K562 (cell line): Measurements from ENCODE around the gene PCDH8. TPM values are rescaled to one million over a fixed set of nuclear protein-coding genes. Genes with fewer than 3 reads are reported as not detected.

ENCODE experiments used
- ATAC-seq: fragments of 200-7000 bp; cut with Tn5 transposase; 3 replicates; pipeline ENCODE4 v1.9.1; 2020; ENCODE audit warnings: moderate library complexity
- BruUV-seq: library from RNA; stranded (reverse); fragments of 400-500 nt; replicated peaks from 2 replicates; lab custom pipeline; 2021; lab: Mats Ljungman, UMichigan
- CTCF ChIA-PET: fragments of 300-600 bp; formaldehyde crosslinking; extraction: SDS; loops from one replicate; lab custom pipeline; 2021; ENCODE audit warnings: low intra/inter-chr PET ratio; lab: Yijun Ruan, JAX
- POLR2A ChIA-PET: fragments of 300-600, 350-650 bp; sonication (Branson Sonifier 250); formaldehyde crosslinking; extraction: SDS; loops from one replicate; lab custom pipeline; 2021; ENCODE audit warnings: antibody characterized with exemption, inconsistent platforms; lab: Yijun Ruan, JAX
- DNase-seq, 4 experiments: peaks; one replicate each; pipeline versions ENCODE4 v3.0.0 to v3.0.0-alpha.2; 2011 to 2018; ENCODE audit warnings: low spot score in 3 of 4, mixed read lengths in 3 of 4; ENCODE audit errors: extremely low read depth in 1 of 4
- FAIRE-seq: peaks from 2 replicates; lab custom pipeline; 2011; peaks lifted over from hg19 to GRCh38; lab: Jason Lieb, UNC
- H2AFZ ChIP-seq: 2 replicates; pipeline ENCODE4 v1.6.0; 2011; ENCODE audit warnings: low read depth, low read length, control low read depth, inconsistent platforms
- H3K27ac ChIP-seq: fragments of 200-600 bp; 3 replicates; pipeline ENCODE4 v1.8.0; 2011; ENCODE audit warnings: low read depth, mild to moderate bottlenecking, control low read depth, inconsistent platforms, low read length, moderate library complexity, mixed read lengths; ENCODE audit errors: extremely low read depth
- H3K27me3 ChIP-seq, 2 experiments: fragments of 300-600 bp in 1 of 2; 2 replicates in 1 of 2; 3 replicates in 1 of 2; pipeline versions ENCODE4 v1.6.0 to v1.8.0; 2011; ENCODE audit warnings: inconsistent platforms in 2 of 2, low read length in 2 of 2, mild to moderate bottlenecking in 1 of 2, mixed read lengths in 1 of 2, moderate library complexity in 1 of 2; ENCODE audit not compliant: control insufficient read depth in 2 of 2, insufficient read depth in 2 of 2
- H3K36me3 ChIP-seq: fragments of 300-600 bp; 3 replicates; pipeline ENCODE4 v1.8.0; 2011; ENCODE audit warnings: mild to moderate bottlenecking, low read length, inconsistent platforms; ENCODE audit not compliant: control insufficient read depth, insufficient read depth
- H3K4me1 ChIP-seq, 2 experiments: fragments of 200-600 bp in 1 of 2; replicated peaks in 1 of 2; 2 replicates in 1 of 2; 3 replicates in 1 of 2; pipeline versions ENCODE4 v1.5.1 to v1.8.0; 2011; ENCODE audit warnings: inconsistent platforms in 2 of 2, low read length in 2 of 2, mild to moderate bottlenecking in 1 of 2, mixed read lengths in 1 of 2, moderate library complexity in 1 of 2; ENCODE audit not compliant: control insufficient read depth in 2 of 2, insufficient read depth in 2 of 2
- H3K4me2 ChIP-seq: 2 replicates; pipeline ENCODE4 v1.6.1; 2011; ENCODE audit warnings: low read length, control low read depth, inconsistent platforms, mixed read lengths; ENCODE audit not compliant: insufficient read depth
- H3K4me3 ChIP-seq: fragments of 200-600 bp; sonication (generic), shearing (Covaris generic); 2 replicates; pipeline ENCODE4 v1.5.1; 2016; ENCODE audit warnings: control low read depth, inconsistent platforms
- H3K79me2 ChIP-seq: fragments of 200-600 bp; 3 replicates; pipeline ENCODE4 v1.8.0; 2011; ENCODE audit warnings: low read length, inconsistent platforms; ENCODE audit not compliant: control insufficient read depth, insufficient read depth
- H3K9ac ChIP-seq, 2 experiments: 2 replicates each; pipeline versions ENCODE4 v1.6.0 to v1.6.1; 2011; ENCODE audit warnings: low read depth in 2 of 2, low read length in 2 of 2, control low read depth in 1 of 2, inconsistent platforms in 1 of 2, mild to moderate bottlenecking in 1 of 2, mixed read lengths in 1 of 2; ENCODE audit not compliant: insufficient read depth in 1 of 2
- H3K9me1 ChIP-seq: one replicate; pipeline ENCODE4 v1.6.0; 2011; ENCODE audit warnings: inconsistent platforms, mild to moderate bottlenecking, low read length, moderate library complexity; ENCODE audit not compliant: control insufficient read depth, insufficient read depth
- H3K9me3 ChIP-seq: replicated peaks from 2 replicates; pipeline ENCODE4 v1.5.1; 2011; ENCODE audit warnings: low read depth, low read length, inconsistent platforms; ENCODE audit not compliant: control insufficient read depth, insufficient read depth
- H4K20me1 ChIP-seq: replicated peaks from 2 replicates; pipeline ENCODE4 v1.6.1; 2011; ENCODE audit warnings: low read length, inconsistent platforms, mixed read lengths; ENCODE audit not compliant: control insufficient read depth, insufficient read depth
- FUS ChIP-seq: fragments of 200-400 bp; formaldehyde crosslinking; optimal IDR thresholded peaks from 2 replicates; pipeline ENCODE3; 2017; ENCODE audit warnings: low read depth, low read length
- HIVEP1 ChIP-seq: fragments of 250-450 bp; sonication (Bioruptor Pico); IDR thresholded peaks from 2 replicates; pipeline ENCODE4 v1.4.0; 2020; ENCODE audit warnings: mild to moderate bottlenecking
- HNRNPLL ChIP-seq: fragments of 200-400 bp; formaldehyde crosslinking; IDR thresholded peaks from 2 replicates; pipeline ENCODE4 v1.6.1; 2017; ENCODE audit warnings: low read length, low read depth, mild to moderate bottlenecking; ENCODE audit not compliant: poor library complexity, severe bottlenecking
- KAT8 ChIP-seq: fragments of 450-650 bp; IDR thresholded peaks from 2 replicates; pipeline ENCODE4 v1.6.1; 2016; ENCODE audit warnings: low read depth, mild to moderate bottlenecking
- NCOR1 ChIP-seq: fragments of 450-650 bp; IDR thresholded peaks from 2 replicates; pipeline ENCODE4 v1.6.1; 2016; ENCODE audit warnings: mild to moderate bottlenecking, moderate library complexity
- NFE2L1 ChIP-seq: fragments of 450-650 bp; IDR thresholded peaks from 2 replicates; pipeline ENCODE4 v1.6.1; 2016; ENCODE audit warnings: missing genetic modification characterization, low read depth, mild to moderate bottlenecking, missing compliant biosample characterization, moderate library complexity, borderline replicate concordance
- NFYB ChIP-seq: IDR thresholded peaks from 2 replicates; pipeline ENCODE4 v1.6.1; 2011; ENCODE audit warnings: mild to moderate bottlenecking, moderate library complexity; ENCODE audit not compliant: insufficient read length; ENCODE audit errors: extremely low read depth
- RBM39 ChIP-seq: fragments of 200-400 bp; formaldehyde crosslinking; optimal IDR thresholded peaks from 2 replicates; pipeline ENCODE3; 2018; ENCODE audit warnings: low read depth, low read length
- RNF219 ChIP-seq: fragments of 250-450 bp; sonication (Bioruptor Pico); IDR thresholded peaks from 2 replicates; pipeline ENCODE4 v1.5.0; 2022; ENCODE audit warnings: mild to moderate bottlenecking
- ZNF41 ChIP-seq: fragments of 250-450 bp; sonication (Bioruptor Pico); conservative IDR thresholded peaks from 2 replicates; pipeline ENCODE4 v1.4.0; 2020; ENCODE audit warnings: mild to moderate bottlenecking
- WGBS: fragments of 100-300 bp; shearing (Covaris generic); methylation state at CpG from one replicate; pipeline ENCODE4 v1.1.6; 2016; ENCODE audit warnings: low coverage, mixed read lengths; ENCODE audit not compliant: insufficient coverage; ENCODE audit errors: missing lambda C conversion rate; 5-methylcytosine and 5-hydroxymethylcytosine counted together
- in situ Hi-C: fragments of 300-500 bp; cut with MboI; formaldehyde crosslinking; loops from 4 replicates; pipeline ENCODE4 v1.15.0; 2018; ENCODE audit warnings: inconsistent platforms, mixed read lengths
- intact Hi-C: fragments of 100-400 bp; cut with micrococcal nuclease; formaldehyde crosslinking; loops from 2 replicates; pipeline ENCODE4 v1.14.2; 2022
- polyA plus RNA-seq, 8 experiments: library from polyadenylated mRNA; depleted of rRNA in 4 of 8; stranded (reverse) in 5 of 8; unstranded in 3 of 8; fragments of >200 nt; fragmentation: Nextera tagmentation in 2 of 8; fragmentation: Illumina TruSeq in 1 of 8; extraction: Ambion mirVana in 2 of 8; extraction: Trizol in 1 of 8; gene quantifications; 2 replicates each; pipeline versions ENCODE4 v1.2.1 to v1.2.3, GENCODE V29; 2011 to 2014; ENCODE audit warnings: inconsistent platforms in 1 of 8, missing spikeins in 1 of 8
- total RNA-seq, 7 experiments: library from RNA; depleted of rRNA in 6 of 7; stranded (reverse); fragments of >200 nt in 6 of 7; fragmentation: Illumina TruSeq in 2 of 7; extraction: Trizol in 2 of 7; gene quantifications; 2 replicates each; pipeline versions ENCODE4 v1.2.1 to v1.2.3, GENCODE V29; 2011 to 2021; ENCODE audit warnings: low replicate concordance in 1 of 7

Gene PCDH8
- total and polyA plus RNA-seq, 9 of the 15 experiments (the other 6 are each of a cell fraction or from before 2014, with no cell fraction given): not detected

DNA sequence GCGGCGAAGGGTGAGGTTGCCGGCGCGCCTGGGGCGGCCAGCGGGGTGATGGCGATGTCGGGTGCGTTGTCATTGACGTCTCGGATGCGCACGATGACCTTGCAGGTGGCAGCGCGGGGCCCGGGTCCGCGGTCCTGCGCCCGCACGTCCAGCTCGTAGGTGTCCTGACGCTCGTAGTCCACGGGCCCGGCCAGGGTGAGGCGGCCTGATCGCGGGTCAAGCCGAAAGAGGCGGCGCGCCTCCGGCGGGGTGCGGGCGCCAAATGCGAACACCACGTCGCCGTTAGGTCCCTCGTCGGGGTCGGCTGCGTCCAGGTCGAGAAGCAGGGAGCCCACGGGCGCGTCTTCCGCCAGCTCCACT lies 1.1 kb downstream of the PCDH8 start:
- in situ Hi-C loops (no loop called here), intact Hi-C loops (no loop called here)
- CTCF ChIA-PET: no interaction called here
- Histone ChIP-seq H3K4me1 (peaks cover 0 to 6% of the 10 kb centered on the region in 2 experiments; a peak in 1 of 5 replicates), H3K9ac (no peak overlapping the region), H3K4me2 (no peak overlapping the region), H3K27me3 (no peaks in the 10 kb centered on the region), H3K9me3 (no peaks in the 10 kb centered on the region), H3K36me3 (no peaks in the 10 kb centered on the region), H3K4me3 (no peak overlapping the region), H4K20me1 (no peaks in the 10 kb centered on the region), H3K27ac (no peak overlapping the region), H3K79me2 (no peaks in the 10 kb centered on the region), H3K9me1 (no peaks in the 10 kb centered on the region), H2AFZ (no peak overlapping the region)
- WGBS: 61% methylated on average over 7 of the region's 51 CpGs
- DNase-seq (no peak), ATAC-seq (no peak), FAIRE-seq (no peak)
- no peak for TF ChIP-seq FUS
- no peak for TF ChIP-seq ZNF41 (CRISPR knock-in tag)
- no peak for TF ChIP-seq RNF219 (CRISPR knock-in tag)
- TF ChIP-seq NFE2L1: no peak
- TF ChIP-seq NFYB: no peak
- TF ChIP-seq RBM39: no peak
- TF ChIP-seq KAT8: no peak
- no peak for TF ChIP-seq NCOR1
- no peak for TF ChIP-seq HNRNPLL
- TF ChIP-seq HIVEP1 (CRISPR knock-in tag): no peak
- POLR2A ChIA-PET: no interaction called here
- BruUV-seq: no TSS peak
